Ovary (tissue), 10 donors: ENCODE data around the gene KRT71. TPM values are rescaled to one million over a fixed set of nuclear protein-coding genes. Genes with fewer than 3 reads are reported as not detected.

Experiments used
- DNase-seq, 5 donors: peaks; one replicate each; pipeline ENCODE4 v3.0.0-alpha.2; 2019 to 2020
- H3K27ac ChIP-seq, 2 donors: fragments of 200-600 bp; one replicate each; pipeline versions ENCODE4 v1.5.1 to v1.8.0; 2019 to 2022
- H3K27me3 ChIP-seq: fragments of 200-600 bp; one replicate; pipeline ENCODE4 v1.8.0; 2022
- H3K36me3 ChIP-seq: fragments of 200-600 bp; sonication (generic); one replicate; pipeline ENCODE4 v1.5.1; 2019
- H3K4me1 ChIP-seq: one replicate; pipeline ENCODE4 v1.8.1; 2013; ENCODE audit warnings: mild to moderate bottlenecking, moderate library complexity; ENCODE audit not compliant: insufficient read depth
- H3K4me3 ChIP-seq: fragments of 200-600 bp; sonication (generic); one replicate; pipeline ENCODE4 v1.5.1; 2017
- H3K9me3 ChIP-seq, 2 donors: fragments of 200-600 bp in 1 of 2; sonication (generic) in 1 of 2; one replicate each; pipeline versions ENCODE4 v1.5.1 to v1.8.1; 2013 to 2019; ENCODE audit warnings: mild to moderate bottlenecking in 1 of 2, moderate library complexity in 1 of 2
- CTCF ChIP-seq, 3 donors: fragments of 450-650 bp in 2 of 3; fragments of 200-600 bp in 1 of 3; IDR thresholded peaks; one replicate each; pipeline versions ENCODE4 v1.5.1 to v1.8.0; 2016 to 2022; ENCODE audit warnings: antibody characterized with exemption in 3 of 3, mild to moderate bottlenecking in 1 of 3
- EP300 ChIP-seq: sonication (generic); formaldehyde crosslinking; IDR thresholded peaks from one replicate; pipeline ENCODE4 v1.6.1; 2017; ENCODE audit warnings: antibody characterized with exemption
- POLR2A ChIP-seq: fragments of 450-650 bp; IDR thresholded peaks from one replicate; pipeline ENCODE4 v1.6.1; 2017; ENCODE audit warnings: antibody characterized with exemption, mild to moderate bottlenecking, moderate library complexity
- WGBS, 3 donors: extraction: QIAGEN DNeasy Blood & Tissue Kit in 1 of 3; methylation state at CpG; one replicate each; pipeline versions ENCODE4 v1.1.5 to v1.1.7; 2013 to 2017; 5-methylcytosine and 5-hydroxymethylcytosine counted together
- intact Hi-C, 4 donors: fragments of 100-400 bp; cut with DNase I; formaldehyde crosslinking; loops; one replicate each; pipeline versions ENCODE4 v1.11.0 to v1.15.1; 2022 to 2023
- long read RNA-seq, 3 donors: library from polyadenylated mRNA in 2 of 3; unstranded in 2 of 3; transcript quantifications; one replicate each; pipeline ENCODE4 v2.0.0 and lab custom pipeline, GENCODE V29; 2021 to 2026
- polyA plus RNA-seq, 2 donors: library from polyadenylated mRNA; stranded (reverse); fragments of 200-250 nt in 1 of 2; fragments of 350-450 nt in 1 of 2; fragmentation: Illumina TruSeq in 1 of 2; extraction: RNeasy Lipid Tissue Mini Kit (QIAGEN cat#74804) in 1 of 2; gene quantifications; one replicate each; pipeline ENCODE4 v1.2.3, GENCODE V29; 2013 to 2014
- total RNA-seq, 7 donors: library from RNA; depleted of rRNA in 2 of 7; stranded (reverse); fragments of >200 nt in 2 of 7; fragmentation: NEBNext Ultra II Directional in 3 of 7; extraction: Animal tissue kit (Norgen Biotek cat#: 25700) in 3 of 7; gene quantifications; one replicate each; pipeline versions ENCODE4 v1.1.0 to v1.2.4, GENCODE V29; 2016 to 2023
- donor health status: DM: no; HTN: no; CAD: no; lungs with moderate emphysema.
- donor health status: DM: no; HTN: no; CAD: no.
- donor health status: Bipolar disorder and iron deficiency.
- donor health status: DM: yes; HTN: yes; CAD: no.
- donor health status: DM: no; HTN: no; CAD: no.
- donor health status: DM: yes; HTN: yes; CAD: no.

KRT71 gene
- total RNA-seq (not detected), polyA plus RNA-seq (not detected)
- long read RNA-seq, donor 1 = 0 reads
- long read RNA-seq, donor 2 = 0 reads
- long read RNA-seq, donor 3 = 0 reads

GRCh38 chr12:52552681-52553195 lies at the start of gene KRT71:
Gene KRT71 (minus strand): TSS chr12:52553145. CDS start chr12:52553077, 68 bp downstream.
- Histone ChIP-seq H3K27me3 (no peaks in the 10 kb centered on the region), H3K9me3 (no peaks in the 10 kb centered on the region), H3K4me1 (no peaks in the 10 kb centered on the region), H3K36me3 (no peaks in the 10 kb centered on the region), H3K27ac (no peak within 1 kb of the TSS), H3K4me3 (no peak within 1 kb of the TSS)
- 87 to 94% (median 88%) methylated on average over 14 of the region's 14 CpGs for WGBS, 3 donors
- DNase-seq = no peak
- no peak for TF ChIP-seq POLR2A
- no peak for TF ChIP-seq CTCF (IDR thresholded peaks at IDR 0.05)
- TF ChIP-seq EP300 = no peak
- intact Hi-C loops = no loop called here

DNA sequence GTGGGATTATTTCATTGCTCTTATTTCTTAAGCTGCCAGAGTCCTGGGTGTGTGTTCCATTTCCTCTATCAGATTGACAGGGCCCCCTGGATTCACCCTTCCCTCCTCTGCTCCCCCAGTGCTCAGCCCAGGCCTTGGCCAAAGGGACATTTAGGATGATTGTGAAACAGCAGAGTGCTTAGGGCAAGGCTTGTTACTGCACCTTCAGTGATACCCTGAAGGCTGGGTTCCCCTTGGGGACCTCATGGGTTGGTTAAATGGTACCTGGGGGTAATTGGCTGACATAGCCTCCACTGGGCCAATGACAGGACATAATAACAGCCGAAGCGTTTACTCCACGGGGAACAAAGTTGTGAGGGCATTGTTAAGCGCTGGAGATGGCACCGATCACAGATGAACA lies 49.6 kb upstream of the KRT71 start:
- 70 to 81% (median 78%) methylated on average over 5 of the region's 5 CpGs for WGBS, 3 donors
- intact Hi-C loops = no loop called here
- DNase-seq = no peak

GRCh38 chr12:52601671-52602070 lies 48.7 kb upstream of the KRT71 start:
- Histone ChIP-seq H3K36me3 (no peaks in the 10 kb centered on the region), H3K9me3 (peaks cover 0 to 7% of the 10 kb centered on the region in 2 donors), H3K27ac (no peak overlapping the region), H3K4me1 (no peaks in the 10 kb centered on the region), H3K4me3 (no peak overlapping the region), H3K27me3 (no peaks in the 10 kb centered on the region)
- WGBS, 3 donors = 56 to 67% (median 63%) methylated on average over 4 of the region's 4 CpGs
- no peak for DNase-seq
- no peak for TF ChIP-seq CTCF (IDR thresholded peaks at IDR 0.05)
- TF ChIP-seq EP300 = no peak
- TF ChIP-seq POLR2A = no peak
- intact Hi-C loops = no loop called here

More for the DNA sequence above, 49.6 kb upstream of the KRT71 start:
- no peaks in the 10 kb centered on the region for H3K27me3 ChIP-seq
- H3K9me3 ChIP-seq = peaks cover 0 to 7% of the 10 kb centered on the region in 2 donors
- H3K36me3 ChIP-seq = no peaks in the 10 kb centered on the region
- H3K4me3 ChIP-seq = no peak overlapping the region
- TF ChIP-seq POLR2A (no peak), CTCF (IDR thresholded peaks at IDR 0.05) (no peak), EP300 (no peak)
- no peaks in the 10 kb centered on the region for H3K4me1 ChIP-seq
- no peak overlapping the region for H3K27ac ChIP-seq

GRCh38 chr12:52600941-52601481 lies 48.1 kb upstream of the KRT71 start, which contains the start of gene KRT72:
Gene KRT72 (minus strand): TSS chr12:52601463. CDS start chr12:52601452, 11 bp downstream.
- Histone ChIP-seq H3K9me3 (peaks cover 0 to 7% of the 10 kb centered on the region in 2 donors), H3K27me3 (no peaks in the 10 kb centered on the region), H3K27ac (no peak within 1 kb of the TSS), H3K4me1 (no peaks in the 10 kb centered on the region), H3K36me3 (no peaks in the 10 kb centered on the region), H3K4me3 (no peak within 1 kb of the TSS)
- DNase-seq = no peak
- TF ChIP-seq POLR2A (no peak), CTCF (IDR thresholded peaks at IDR 0.05) (no peak)
- intact Hi-C loops = no loop called here
- 20 to 27% (median 20%) methylated on average over 42 to 48 of the region's 48 CpGs for WGBS, 3 donors
